Upper lobe of right lung (tissue), 1 donor: Measurements from ENCODE around the gene NUMB. TPM values are rescaled to one million over a fixed set of nuclear protein-coding genes. Genes with fewer than 3 reads are reported as not detected.

Experiments used
- ATAC-seq: fragments of 200-7000 bp; cut with Tn5 transposase; one replicate; pipeline ENCODE4 v1.9.1; 2020; ENCODE audit warnings: mild to moderate bottlenecking, moderate library complexity
- DNase-seq: peaks from one replicate; pipeline ENCODE4 v3.0.0-alpha.2; 2020
- H3K27ac ChIP-seq: fragments of 200-600 bp; one replicate; pipeline ENCODE4 v1.8.0; 2022
- H3K27me3 ChIP-seq: fragments of 200-600 bp; one replicate; pipeline ENCODE4 v1.8.0; 2022; ENCODE audit warnings: mild to moderate bottlenecking
- H3K36me3 ChIP-seq: fragments of 200-600 bp; one replicate; pipeline ENCODE4 v1.8.0; 2022
- H3K4me1 ChIP-seq: fragments of 200-600 bp; one replicate; pipeline ENCODE4 v1.8.0; 2022
- H3K4me3 ChIP-seq: fragments of 200-600 bp; one replicate; pipeline ENCODE4 v1.8.0; 2022; ENCODE audit warnings: mild to moderate bottlenecking
- H3K9me3 ChIP-seq: fragments of 200-600 bp; one replicate; pipeline ENCODE4 v1.8.0; 2022
- CTCF ChIP-seq: fragments of 200-600 bp; IDR thresholded peaks from one replicate; pipeline ENCODE4 v1.8.0; 2022; ENCODE audit warnings: antibody characterized with exemption
- intact Hi-C: fragments of 100-400 bp; cut with DNase I; formaldehyde crosslinking; loops from one replicate; pipeline ENCODE4 v1.11.0; 2022
- total RNA-seq: library from RNA; stranded (reverse); fragmentation: NEBNext Ultra II Directional; extraction: Animal tissue kit (Norgen Biotek cat#: 25700); gene quantifications from one replicate; pipeline ENCODE4 v1.2.1, GENCODE V29; 2021
- donor health status: DM: no; HTN: yes; CAD: no; lungs with severe emphysema.

NUMB gene
- total RNA-seq, 1 donor from 2014 or later = 139 TPM

GRCh38 chr14:73286598-73286997 lies 171.7 kb downstream of the NUMB start:
- no peaks in the 10 kb centered on the region for H3K9me3 ChIP-seq
- H3K27me3 ChIP-seq = no peaks in the 10 kb centered on the region
- H3K36me3 ChIP-seq = peaks cover 65% of the 10 kb centered on the region
- DNase-seq (no peak), ATAC-seq (no peak)
- no peak for TF ChIP-seq CTCF
- no peak overlapping the region for H3K4me3 ChIP-seq
- H3K27ac ChIP-seq = no peak overlapping the region
- intact Hi-C loops = no loop called here
- H3K4me1 ChIP-seq = no peaks in the 10 kb centered on the region

GRCh38 chr14:73285979-73286378 lies 172.4 kb downstream of the NUMB start:
- no peaks in the 10 kb centered on the region for H3K27me3 ChIP-seq
- H3K9me3 ChIP-seq = no peaks in the 10 kb centered on the region
- no peak overlapping the region for H3K27ac ChIP-seq
- H3K4me1 ChIP-seq = no peaks in the 10 kb centered on the region
- no peak for TF ChIP-seq CTCF
- DNase-seq = no peak
- intact Hi-C loops = no loop called here
- peaks cover 68% of the 10 kb centered on the region for H3K36me3 ChIP-seq
- ATAC-seq = no peak
- H3K4me3 ChIP-seq = no peak overlapping the region

- peaks cover 89% of the 10 kb centered on the region for H3K36me3 ChIP-seq
- no peak overlapping the region for H3K27ac ChIP-seq
- intact Hi-C loops = no loop called here
- H3K27me3 ChIP-seq = no peaks in the 10 kb centered on the region
- no peak for TF ChIP-seq CTCF
- no peak overlapping the region for H3K4me3 ChIP-seq
- ATAC-seq = no peak
- H3K4me1 ChIP-seq = no peaks in the 10 kb centered on the region
- DNase-seq = no peak
- no peaks in the 10 kb centered on the region for H3K9me3 ChIP-seq
Measured at GRCh38 chr14:73283608-73284379, 174.6 kb downstream of the NUMB start.

- TF ChIP-seq CTCF = no peak
- no peaks in the 10 kb centered on the region for H3K27me3 ChIP-seq
- no peaks in the 10 kb centered on the region for H3K9me3 ChIP-seq
- intact Hi-C loops = no loop called here
- no peak for ATAC-seq
- H3K4me3 ChIP-seq = no peak overlapping the region
- H3K36me3 ChIP-seq = peaks cover 91% of the 10 kb centered on the region
- no peak for DNase-seq
- no peaks in the 10 kb centered on the region for H3K4me1 ChIP-seq
- no peak overlapping the region for H3K27ac ChIP-seq
Measured at GRCh38 chr14:73280903-73281302, 177.4 kb downstream of the NUMB start.

GRCh38 chr14:73277376-73277775 lies 181.0 kb downstream of the NUMB start:
- no peak for DNase-seq
- no peaks in the 10 kb centered on the region for H3K27me3 ChIP-seq
- TF ChIP-seq CTCF = no peak
- intact Hi-C loops = no loop called here
- no peak overlapping the region for H3K4me3 ChIP-seq
- H3K27ac ChIP-seq = no peak overlapping the region
- H3K4me1 ChIP-seq = no peaks in the 10 kb centered on the region
- H3K9me3 ChIP-seq = no peaks in the 10 kb centered on the region
- no peak for ATAC-seq
- H3K36me3 ChIP-seq = peaks cover 91% of the 10 kb centered on the region
